HepG2 (cell line): ENCODE data around the gene OAF. TPM values are rescaled to one million over a fixed set of nuclear protein-coding genes. Genes with fewer than 3 reads are reported as not detected.

Experiments used
- ADNP ChIP-seq: sonication (generic); formaldehyde crosslinking; IDR thresholded peaks from 2 replicates; pipeline ENCODE4 v1.4.0; 2020; ENCODE audit warnings: missing genetic modification reagents
- BRD4 ChIP-seq: sonication (generic); formaldehyde crosslinking; IDR thresholded peaks from 2 replicates; pipeline ENCODE4 v1.4.0; 2020; ENCODE audit warnings: missing genetic modification reagents
- CBX5 ChIP-seq: sonication (generic); formaldehyde crosslinking; IDR thresholded peaks from 2 replicates; pipeline ENCODE4 v1.4.0; 2020; ENCODE audit warnings: missing genetic modification reagents, borderline replicate concordance
- ETS1 ChIP-seq: sonication (generic); formaldehyde crosslinking; IDR thresholded peaks from 2 replicates; pipeline ENCODE4 v1.4.0; 2020; ENCODE audit warnings: missing genetic modification reagents
- FOSL2 ChIP-seq: sonication (generic); formaldehyde crosslinking; IDR thresholded peaks from 2 replicates; pipeline ENCODE4 v1.4.0; 2020; ENCODE audit warnings: missing genetic modification reagents
- PATZ1 ChIP-seq: sonication (generic); formaldehyde crosslinking; IDR thresholded peaks from 2 replicates; pipeline ENCODE4 v1.4.0; 2020; ENCODE audit warnings: missing genetic modification reagents
- POGK ChIP-seq: sonication (generic); formaldehyde crosslinking; conservative IDR thresholded peaks from 2 replicates; pipeline ENCODE4 v1.8.0; 2022; ENCODE audit warnings: mild to moderate bottlenecking, moderate library complexity, missing genetic modification reagents
- SPEN ChIP-seq: sonication (generic); formaldehyde crosslinking; IDR thresholded peaks from 2 replicates; pipeline ENCODE4 v1.5.1; 2020; ENCODE audit warnings: low read depth, mild to moderate bottlenecking, missing genetic modification reagents
- TFDP1 ChIP-seq: IDR thresholded peaks from 2 replicates; pipeline ENCODE4 v1.6.1; 2016; ENCODE audit warnings: missing compliant biosample characterization, missing genetic modification reagents, borderline replicate concordance
- ZMYM2 ChIP-seq: sonication (generic); formaldehyde crosslinking; IDR thresholded peaks from 2 replicates; pipeline ENCODE4 v1.8.0; 2022; ENCODE audit warnings: mild to moderate bottlenecking, missing genetic modification reagents
- ZNF12 ChIP-seq: sonication (generic); formaldehyde crosslinking; IDR thresholded peaks from 2 replicates; pipeline ENCODE4 v1.5.0; 2020; ENCODE audit warnings: missing genetic modification reagents
- ZNF407 ChIP-seq: sonication (generic); formaldehyde crosslinking; IDR thresholded peaks from one replicate; pipeline ENCODE4 v1.5.1; 2020; ENCODE audit warnings: mild to moderate bottlenecking, missing genetic modification reagents; ENCODE audit errors: not compliant biosample characterization
- ZNF746 ChIP-seq: sonication (generic); formaldehyde crosslinking; IDR thresholded peaks from 2 replicates; pipeline ENCODE4 v1.8.0; 2022; ENCODE audit warnings: mild to moderate bottlenecking, missing genetic modification reagents
- polyA plus RNA-seq, 8 experiments: library from polyadenylated mRNA; depleted of rRNA in 3 of 8; stranded (reverse) in 7 of 8; unstranded in 1 of 8; fragments of >200 nt; fragmentation: Illumina TruSeq in 4 of 8; extraction: Trizol in 4 of 8; gene quantifications; 2 replicates each; pipeline versions ENCODE4 v1.2.1 to v1.2.3, GENCODE V29; 2011 to 2016; ENCODE audit warnings: low read depth in 4 of 8, missing spikeins in 1 of 8, mixed read lengths in 1 of 8; ENCODE audit not compliant: insufficient read depth in 1 of 8
- total RNA-seq, 5 experiments: library from RNA; depleted of rRNA; stranded (reverse); fragments of >200 nt; fragmentation: Illumina TruSeq; extraction: Trizol; gene quantifications; 2 replicates each; pipeline ENCODE4 v1.2.3, GENCODE V29; 2016; ENCODE audit warnings: low read depth in 1 of 5

OAF gene
- total and polyA plus RNA-seq, 2 of the 13 experiments (the other 11 are each of a cell fraction or from before 2014, with no cell fraction given), result 63.7 to 94.6 TPM

GRCh38 chr11:120186774-120187591 lies 23.8 kb upstream of the OAF start (continued):
- TF ChIP-seq SPEN (CRISPR knock-in tag) (peak; percentile 73; the same call in 1 of the 2 replicates), ZMYM2 (CRISPR knock-in tag) (no peak), FOSL2 (peak; percentile 26; the same call in 1 of the 2 replicates), TFDP1 (CRISPR knock-in tag) (peak; percentile 11; the same call in 1 of the 2 replicates), ADNP (CRISPR knock-in tag) (no peak), ZNF746 (peak; percentile 43; the same call in 1 of the 2 replicates), ETS1 (CRISPR knock-in tag) (no peak), PATZ1 (CRISPR knock-in tag) (peak; percentile 37), POGK (CRISPR knock-in tag) (peak; percentile 67; the same call in 1 of the 2 replicates), ZNF12 (CRISPR knock-in tag) (no peak), BRD4 (CRISPR knock-in tag) (peak; percentile 60; the same call in 1 of the 2 replicates), ZNF407 (peak; percentile 83), CBX5 (CRISPR knock-in tag) (0 out of 2 replicates have a peak, but pooled peaks have one; percentile 15)
